GM19467 (cell line): ENCODE data around the gene ACO2.
"Not testable (repeated sequence)": the region's sequence is repeated elsewhere in the genome, so short reads cannot be mapped to it uniquely, and the experiment has no call there.

Source experiments
- ATAC-seq: cut with Tn5 transposase; IDR thresholded peaks from one replicate; pipeline ENCODE4 v1.9.1; 2021; ENCODE audit warnings: mild to moderate bottlenecking, moderate library complexity; ENCODE audit not compliant: unreplicated experiment

The ACO2 gene

DNA sequence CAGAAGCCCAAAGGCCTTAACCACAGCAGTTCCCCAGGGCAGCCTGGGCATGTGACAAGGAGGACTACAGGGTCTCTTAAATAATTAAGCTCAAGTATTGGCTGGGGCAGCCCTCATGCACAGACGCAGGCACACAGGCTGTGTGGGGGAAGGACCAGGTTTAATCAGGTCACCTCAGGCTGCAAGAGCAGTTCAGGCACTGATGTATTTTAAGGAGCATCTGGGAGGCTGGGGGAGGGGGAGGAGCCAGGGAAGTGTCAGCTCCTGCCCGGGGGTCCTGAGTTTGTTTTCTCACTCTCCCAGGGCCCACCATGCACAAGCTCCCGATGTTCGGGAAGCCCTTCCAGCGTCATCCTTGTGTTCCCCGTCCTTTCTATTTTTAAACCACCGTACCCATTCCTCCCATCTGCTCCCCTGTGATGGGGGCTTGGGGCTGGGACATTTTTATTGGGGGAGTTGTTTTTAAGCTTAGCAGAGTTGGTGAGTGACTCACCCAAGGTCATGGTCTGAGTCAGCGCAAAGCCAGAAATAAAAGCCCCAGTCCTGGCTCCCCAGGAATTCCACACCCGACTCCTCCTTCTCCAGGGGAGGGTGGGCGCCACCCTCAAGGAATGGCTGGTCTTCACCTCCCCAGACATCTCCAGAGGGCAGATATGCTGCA lies 94.3 kb downstream of the ACO2 start:
- no peak for ATAC-seq

DNA sequence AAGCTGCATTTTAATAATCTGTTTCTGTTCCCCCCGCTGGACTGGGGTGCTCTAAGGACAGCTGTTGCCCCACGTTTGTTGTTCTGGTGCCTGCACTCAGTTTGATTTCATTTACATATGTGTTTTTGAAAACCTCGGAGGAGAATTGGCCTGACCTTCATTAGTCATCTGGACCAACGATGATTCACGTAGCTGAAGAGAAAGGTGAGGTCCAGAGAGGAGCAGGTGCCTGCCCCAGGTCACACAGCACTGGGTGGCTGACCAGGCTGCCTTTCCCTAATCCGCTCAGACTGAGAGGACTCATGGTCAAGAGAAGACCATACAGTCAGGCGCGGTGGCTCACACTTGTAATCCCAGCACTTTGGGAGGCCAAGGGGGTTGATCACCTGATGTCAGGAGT lies 95.6 kb downstream of the ACO2 start:
- ATAC-seq: no peak

DNA sequence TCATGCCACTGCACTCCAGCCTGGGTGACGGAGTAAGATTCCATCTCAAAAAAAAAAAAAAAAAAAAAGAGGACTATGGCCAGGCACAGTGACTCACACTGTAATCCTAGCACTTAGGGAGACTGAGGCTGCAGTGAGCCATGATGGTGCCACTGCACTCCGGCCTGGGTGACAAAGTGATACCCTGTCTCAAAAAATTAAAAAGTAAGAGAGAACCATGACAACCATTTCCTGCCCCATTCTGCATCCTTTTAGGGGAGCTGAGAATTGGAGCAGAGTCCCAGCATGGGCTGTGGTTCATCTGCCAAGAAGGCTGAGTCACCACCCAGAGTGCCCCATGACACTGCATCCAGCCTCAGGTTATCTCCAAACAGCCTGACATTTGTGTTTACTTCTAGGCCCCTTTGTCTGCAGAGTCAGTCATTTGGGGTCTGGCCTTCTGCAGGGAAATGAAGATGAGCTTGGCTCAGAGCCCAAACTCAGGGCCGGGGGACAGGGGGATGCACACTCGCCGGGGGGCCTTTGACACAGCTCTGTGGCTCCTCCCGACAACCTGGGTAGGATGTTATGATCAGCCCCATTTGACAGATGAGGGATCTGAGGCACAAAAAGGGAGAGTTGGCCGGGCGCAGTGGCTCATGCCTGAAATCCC lies 96.6 kb downstream of the ACO2 start:
- ATAC-seq: no peak

DNA sequence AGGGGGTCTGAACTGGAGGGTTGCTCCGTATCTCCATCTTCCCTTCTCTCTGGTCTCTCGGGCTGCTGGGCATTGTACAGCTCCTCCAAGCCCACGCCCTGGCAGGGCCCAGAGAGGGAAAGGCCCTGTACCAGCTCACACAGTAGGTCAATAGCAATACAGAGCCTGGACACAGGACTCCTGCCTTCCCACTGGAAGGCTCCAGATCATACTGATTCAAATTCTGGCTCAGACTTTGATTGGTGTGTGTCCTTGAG lies 98.5 kb downstream of the ACO2 start:
- no peak for ATAC-seq

GRCh38 chr22:41568811-41569210 lies 99.9 kb downstream of the ACO2 start:
- ATAC-seq: no peak

GRCh38 chr22:41570221-41570620 lies 101.3 kb downstream of the ACO2 start:
- ATAC-seq: no peak

- no peak for ATAC-seq
Observed at GRCh38 chr22:41571786-41572185, 102.9 kb downstream of the ACO2 start.

GRCh38 chr22:41572305-41572704 lies 103.4 kb downstream of the ACO2 start:
- not testable (repeated sequence) for ATAC-seq

DNA sequence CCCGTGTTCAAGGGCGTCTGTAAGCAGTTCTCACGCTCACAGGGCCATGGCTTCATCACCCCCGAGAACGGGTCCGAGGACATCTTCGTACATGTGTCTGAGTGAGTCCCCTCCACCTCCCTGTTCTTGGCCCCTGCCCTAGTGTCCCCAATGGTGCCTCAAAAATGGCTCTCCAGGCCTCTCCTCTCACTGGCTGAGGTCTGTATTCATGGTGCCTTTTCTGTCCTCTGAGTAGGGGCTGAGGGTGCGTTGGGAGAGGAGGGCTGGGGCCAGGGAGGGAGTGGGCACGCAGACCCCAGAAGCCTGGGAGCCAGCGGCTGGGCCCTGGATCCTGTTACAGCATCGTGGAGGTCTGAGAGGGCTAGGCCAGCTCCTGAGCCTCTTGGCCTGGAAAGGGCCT lies 104.8 kb downstream of the ACO2 start:
- no peak for ATAC-seq

GRCh38 chr22:41574847-41575381 lies 106.0 kb downstream of the ACO2 start:
- no peak for ATAC-seq

DNA sequence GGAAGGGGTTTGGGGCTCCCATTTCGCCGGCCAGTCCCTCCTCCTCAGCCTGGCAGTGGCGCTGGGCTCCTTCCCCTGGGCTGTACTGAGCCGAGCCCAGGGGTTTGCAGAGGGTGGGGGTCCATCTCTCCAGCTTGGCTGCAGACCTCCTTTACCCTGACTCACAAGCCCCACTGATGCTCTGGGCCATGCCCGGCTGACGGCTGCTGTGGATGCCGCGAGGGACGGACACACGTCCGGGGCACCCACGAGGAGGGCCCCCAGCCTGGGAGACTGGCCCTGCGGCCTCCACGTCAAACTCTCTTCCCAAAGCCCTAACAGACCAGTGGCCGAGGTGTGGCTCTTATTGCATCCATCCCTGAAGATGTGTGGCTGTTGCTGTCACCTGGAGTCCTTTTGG lies 106.6 kb downstream of the ACO2 start:
- ATAC-seq: no peak

GRCh38 chr22:41576877-41577276 lies 108.0 kb downstream of the ACO2 start:
- ATAC-seq: no peak

DNA sequence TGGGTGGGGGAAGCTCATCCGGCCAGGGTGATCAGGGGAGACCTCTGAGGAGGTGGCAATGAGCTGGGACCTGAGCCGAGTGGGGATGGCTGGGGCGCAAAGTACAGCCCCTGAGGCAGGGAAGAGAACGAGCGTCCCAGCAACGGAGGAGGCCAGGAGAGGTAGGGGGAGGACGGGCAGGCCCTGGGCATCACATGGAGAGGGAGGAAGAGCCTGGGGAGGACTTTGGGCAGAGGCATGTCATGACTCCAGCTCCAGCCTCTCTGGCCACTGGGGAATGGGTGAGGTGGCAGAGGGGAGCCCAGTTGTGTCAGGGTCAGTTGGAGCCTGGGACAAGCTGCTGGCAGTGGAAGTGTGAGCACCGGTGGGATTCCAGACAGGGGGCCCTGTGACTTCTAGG lies 109.2 kb downstream of the ACO2 start:
- ATAC-seq: no peak
